ENCODE results near the gene USP34. TPM values are rescaled to one million over a fixed set of nuclear protein-coding genes. Genes with fewer than 3 reads are reported as not detected.

USP34 gene
- total RNA-seq, 1 experiment from 2014 or later, result 89.4 TPM

DNA sequence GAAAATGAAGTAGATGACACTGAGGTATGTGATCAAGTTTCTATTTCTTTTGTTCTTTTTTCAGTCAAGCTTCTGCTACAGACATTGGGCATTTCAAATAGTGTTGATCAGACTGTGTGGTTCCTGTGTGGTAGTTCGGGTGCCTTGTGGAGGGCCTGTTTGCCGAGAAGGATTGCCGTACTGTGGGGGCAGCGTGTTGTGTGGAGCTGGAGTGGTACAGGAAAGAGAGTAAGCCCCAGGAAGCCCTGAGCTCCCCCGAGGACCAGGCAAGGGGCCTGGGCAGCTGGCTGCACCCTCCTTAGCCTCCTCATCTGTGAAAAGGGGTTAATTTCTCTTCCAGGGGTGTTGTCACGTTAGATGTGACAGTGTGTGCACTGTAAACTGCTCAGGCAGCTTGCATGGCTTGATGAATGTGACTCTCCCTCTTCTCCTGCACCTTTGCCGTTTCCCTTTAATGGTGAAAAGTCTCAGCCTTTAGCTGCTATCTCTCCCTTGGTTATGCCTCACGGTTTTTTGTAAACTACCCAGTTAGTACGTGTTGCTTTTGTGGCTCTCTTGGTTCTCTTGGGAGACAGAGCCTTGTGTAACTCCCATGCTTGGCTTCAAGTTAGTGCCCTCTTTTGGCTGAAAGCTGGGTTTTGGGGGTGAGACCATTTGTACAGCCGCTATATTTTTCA, 289.4 kb downstream of the USP34 start:
- Mint-ChIP-seq H3K27ac (ENCODE audit: unreplicated experiment) (no peak overlapping the region), H3K36me3 (ENCODE audit: insufficient read depth, unreplicated experiment) (peaks cover 70% of the 10 kb centered on the region), H3K27me3 (ENCODE audit: unreplicated experiment) (no peaks in the 10 kb centered on the region), H3K9me3 (ENCODE audit: low read depth, unreplicated experiment) (no peaks in the 10 kb centered on the region), H3K4me3 (ENCODE audit: low read depth, unreplicated experiment) (no peak overlapping the region), H3K4me1 (ENCODE audit: low read depth, unreplicated experiment) (peaks cover 31% of the 10 kb centered on the region)
- intact Hi-C loops (cut with micrococcal nuclease; ENCODE audit: unreplicated experiment), result no loop called here
- DNase-seq, result no peak
- no TSS peak for BruUV-seq (replicated peaks)
- CTCF ChIA-PET, result no interaction called here
- TF ChIP-seq, protein P1, sequence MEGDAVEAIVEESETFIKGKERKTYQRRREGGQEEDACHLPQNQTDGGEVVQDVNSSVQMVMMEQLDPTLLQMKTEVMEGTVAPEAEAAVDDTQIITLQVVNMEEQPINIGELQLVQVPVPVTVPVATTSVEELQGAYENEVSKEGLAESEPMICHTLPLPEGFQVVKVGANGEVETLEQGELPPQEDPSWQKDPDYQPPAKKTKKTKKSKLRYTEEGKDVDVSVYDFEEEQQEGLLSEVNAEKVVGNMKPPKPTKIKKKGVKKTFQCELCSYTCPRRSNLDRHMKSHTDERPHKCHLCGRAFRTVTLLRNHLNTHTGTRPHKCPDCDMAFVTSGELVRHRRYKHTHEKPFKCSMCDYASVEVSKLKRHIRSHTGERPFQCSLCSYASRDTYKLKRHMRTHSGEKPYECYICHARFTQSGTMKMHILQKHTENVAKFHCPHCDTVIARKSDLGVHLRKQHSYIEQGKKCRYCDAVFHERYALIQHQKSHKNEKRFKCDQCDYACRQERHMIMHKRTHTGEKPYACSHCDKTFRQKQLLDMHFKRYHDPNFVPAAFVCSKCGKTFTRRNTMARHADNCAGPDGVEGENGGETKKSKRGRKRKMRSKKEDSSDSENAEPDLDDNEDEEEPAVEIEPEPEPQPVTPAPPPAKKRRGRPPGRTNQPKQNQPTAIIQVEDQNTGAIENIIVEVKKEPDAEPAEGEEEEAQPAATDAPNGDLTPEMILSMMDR (IDR thresholded peaks at IDR 0.05; ENCODE audit: unreplicated experiment), result no peak

DNA sequence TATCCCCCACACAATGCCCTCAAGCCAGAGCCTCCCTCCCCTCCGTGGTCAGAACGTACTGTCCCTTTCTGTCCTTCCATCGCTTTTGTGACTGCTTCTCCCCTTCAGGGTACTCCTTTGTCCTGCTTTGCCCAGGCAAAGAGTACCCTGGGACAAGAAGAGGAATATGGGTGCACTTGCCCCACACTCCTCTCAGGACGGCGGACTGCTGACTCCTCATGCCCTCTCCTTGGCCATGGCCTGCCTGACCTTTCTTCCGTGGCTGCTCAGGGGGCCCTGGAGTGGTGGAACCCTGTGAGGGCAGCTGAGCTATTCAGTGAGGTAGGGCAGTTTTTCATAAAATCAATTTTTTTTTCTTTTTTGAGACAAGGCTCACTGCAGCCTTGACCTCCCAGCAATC, 290.2 kb downstream of the USP34 start:
- intact Hi-C loops (cut with micrococcal nuclease; ENCODE audit: unreplicated experiment), result no loop called here
- DNase-seq, result no peak
- no peak overlapping the region for H3K27ac Mint-ChIP-seq (ENCODE audit: unreplicated experiment)
- no peak overlapping the region for H3K4me3 Mint-ChIP-seq (ENCODE audit: low read depth, unreplicated experiment)
- no TSS peak for BruUV-seq (replicated peaks)
- peaks cover 37% of the 10 kb centered on the region for H3K4me1 Mint-ChIP-seq (ENCODE audit: low read depth, unreplicated experiment)
- H3K9me3 Mint-ChIP-seq (ENCODE audit: low read depth, unreplicated experiment), result no peaks in the 10 kb centered on the region
- H3K36me3 Mint-ChIP-seq (ENCODE audit: insufficient read depth, unreplicated experiment), result peaks cover 67% of the 10 kb centered on the region
- CTCF ChIA-PET, result no interaction called here
- no peaks in the 10 kb centered on the region for H3K27me3 Mint-ChIP-seq (ENCODE audit: unreplicated experiment)
- TF ChIP-seq, protein P1 (IDR thresholded peaks at IDR 0.05; ENCODE audit: unreplicated experiment), result no peak

DNA sequence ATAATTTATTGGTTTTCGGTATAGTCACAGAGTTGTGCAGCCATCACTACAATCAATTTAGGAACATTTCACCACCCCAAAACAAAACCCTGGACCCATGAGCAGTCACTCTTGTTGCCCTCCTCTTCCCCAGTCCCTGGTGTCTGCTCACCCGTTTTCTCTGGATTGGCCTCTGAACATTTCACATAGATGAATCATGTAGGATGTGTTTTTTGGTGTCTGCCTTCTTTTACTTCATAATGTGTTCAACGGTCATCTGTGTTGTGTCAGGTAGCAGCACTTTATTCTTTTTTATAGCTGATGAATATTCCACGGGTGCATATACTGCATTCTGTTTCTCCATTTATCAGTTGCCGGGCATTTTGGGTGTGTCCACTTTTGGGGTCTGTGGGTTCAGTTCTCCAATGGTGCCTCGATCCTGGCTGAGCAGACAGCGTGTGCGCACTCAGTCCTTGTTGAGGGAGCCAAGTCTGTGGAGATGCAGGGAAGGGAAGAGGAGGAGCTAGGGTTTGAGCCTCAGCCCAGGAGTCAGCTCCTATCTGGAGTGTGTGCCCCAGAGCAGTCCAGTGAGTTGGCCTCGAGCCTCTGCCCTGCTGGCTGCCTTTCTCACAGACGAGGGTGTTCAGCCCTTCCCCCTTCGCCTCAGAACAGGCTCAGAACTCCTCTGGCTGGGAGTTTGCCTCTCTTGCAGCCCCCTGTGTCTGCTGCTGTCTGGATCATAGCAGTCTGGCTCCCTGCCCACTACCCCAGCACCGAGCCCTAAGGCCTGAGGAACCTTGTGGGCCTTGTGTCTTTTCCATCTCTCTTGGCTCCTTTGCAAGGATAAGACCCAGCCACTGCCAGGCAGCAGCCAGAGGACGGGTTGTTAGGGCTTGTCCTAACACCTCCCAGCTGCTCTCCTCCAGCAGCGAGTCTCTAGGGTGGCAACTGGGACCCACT, 290.9 kb downstream of the USP34 start:
- BruUV-seq (replicated peaks), result no TSS peak
- Mint-ChIP-seq H3K36me3 (ENCODE audit: insufficient read depth, unreplicated experiment) (peaks cover 60% of the 10 kb centered on the region), H3K4me3 (ENCODE audit: low read depth, unreplicated experiment) (peak overlapping the region; percentile 35), H3K27ac (ENCODE audit: unreplicated experiment) (no peak overlapping the region), H3K4me1 (ENCODE audit: low read depth, unreplicated experiment) (peaks cover 37% of the 10 kb centered on the region), H3K27me3 (ENCODE audit: unreplicated experiment) (no peaks in the 10 kb centered on the region), H3K9me3 (ENCODE audit: low read depth, unreplicated experiment) (no peaks in the 10 kb centered on the region)
- CTCF ChIA-PET, result no interaction called here
- TF ChIP-seq, protein P1 (IDR thresholded peaks at IDR 0.05; ENCODE audit: unreplicated experiment), result no peak
- DNase-seq, result no peak
- intact Hi-C loops (cut with micrococcal nuclease; ENCODE audit: unreplicated experiment), result loop anchor here (5.0 kb wide), 1 partner anchor 872 kb away; no protein-coding TSS in a partner anchor

DNA sequence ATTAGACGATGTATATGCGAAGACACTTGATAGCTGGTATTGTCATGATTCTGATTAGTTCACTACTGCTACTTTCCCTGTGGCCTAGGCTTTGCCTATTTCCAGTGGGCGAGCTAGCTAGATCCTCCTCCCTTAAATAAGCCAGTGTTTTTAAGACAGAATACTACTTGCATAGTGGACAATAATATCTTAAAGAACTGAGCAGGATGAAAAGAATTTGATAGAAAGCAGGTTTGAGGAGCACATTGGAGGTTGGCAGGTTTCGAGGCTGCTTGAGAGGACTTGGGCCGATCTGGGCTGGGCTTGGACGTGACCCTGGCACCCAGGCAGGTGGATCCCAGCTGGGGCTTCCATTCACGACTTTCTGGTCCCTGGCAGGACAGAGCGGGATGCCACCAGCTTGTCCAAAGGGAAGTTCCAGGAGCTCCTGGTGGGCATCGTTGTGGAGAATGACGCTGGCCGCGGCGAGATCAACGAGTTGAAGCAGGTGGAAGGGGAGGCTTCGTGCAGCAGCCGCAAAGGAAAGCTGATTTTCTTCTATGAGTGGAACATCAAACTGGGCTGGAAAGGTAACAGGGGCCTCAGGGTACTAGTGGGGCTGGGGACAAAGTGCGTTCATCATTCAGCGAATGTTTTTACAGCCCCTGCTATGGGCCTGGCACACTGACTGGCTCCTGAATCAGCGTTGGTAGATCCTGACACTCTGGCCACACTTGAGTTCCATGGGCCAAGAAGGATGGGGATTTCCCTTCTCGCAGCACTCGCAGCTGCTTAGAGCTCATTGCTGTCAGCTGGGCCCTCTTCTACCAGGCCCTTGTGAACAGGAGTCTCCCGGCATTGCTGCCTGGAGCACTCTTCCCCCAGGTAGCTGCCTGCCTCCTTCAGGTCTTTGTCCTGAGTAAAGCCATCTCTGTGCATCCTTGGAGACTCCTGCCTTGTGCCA, 292.0 kb downstream of the USP34 start:
- no peaks in the 10 kb centered on the region for H3K27me3 Mint-ChIP-seq (ENCODE audit: unreplicated experiment)
- H3K9me3 Mint-ChIP-seq (ENCODE audit: low read depth, unreplicated experiment), result no peaks in the 10 kb centered on the region
- no peak for DNase-seq
- TF ChIP-seq, protein P1 (IDR thresholded peaks at IDR 0.05; ENCODE audit: unreplicated experiment), result no peak
- peak overlapping the region; percentile 72 for H3K4me3 Mint-ChIP-seq (ENCODE audit: low read depth, unreplicated experiment)
- H3K4me1 Mint-ChIP-seq (ENCODE audit: low read depth, unreplicated experiment), result peaks cover 37% of the 10 kb centered on the region
- intact Hi-C loops (cut with micrococcal nuclease; ENCODE audit: unreplicated experiment), result loop anchor here (5.0 kb wide), 1 partner anchor 873 kb away; no protein-coding TSS in a partner anchor
- peak overlapping the region; percentile 66 for H3K27ac Mint-ChIP-seq (ENCODE audit: unreplicated experiment)
- peaks cover 49% of the 10 kb centered on the region for H3K36me3 Mint-ChIP-seq (ENCODE audit: insufficient read depth, unreplicated experiment)
- BruUV-seq (replicated peaks), result no TSS peak
- CTCF ChIA-PET, result no interaction called here
